Hepatocyte (in vitro differentiated cells): Measurements from ENCODE around the gene TMEM106C. TPM values are rescaled to one million over a fixed set of nuclear protein-coding genes. Genes with fewer than 3 reads are reported as not detected.
A peak's percentile ranks its signal among the peaks of the same experiment; 100 is the strongest.

Experiments
- DNase-seq: peaks from one replicate; pipeline ENCODE4 v3.0.0-alpha.2; 2016; ENCODE audit warnings: low spot score
- H2AFZ ChIP-seq: fragments of 200-600 bp; sonication (generic); 2 replicates; pipeline ENCODE4 v1.6.0; 2016; ENCODE audit warnings: antibody characterized with exemption, mild to moderate bottlenecking
- H3K27ac ChIP-seq: fragments of 200-600 bp; sonication (generic); 2 replicates; pipeline ENCODE4 v1.5.1; 2016; ENCODE audit warnings: mild to moderate bottlenecking
- H3K27me3 ChIP-seq: fragments of 200-600 bp; sonication (generic); 2 replicates; pipeline ENCODE4 v1.6.1; 2016
- H3K36me3 ChIP-seq: fragments of 200-600 bp; sonication (generic); replicated peaks from 2 replicates; pipeline ENCODE4 v1.5.1; 2016; ENCODE audit warnings: low read depth; ENCODE audit not compliant: insufficient read depth
- H3K4me1 ChIP-seq: fragments of 200-600 bp; sonication (generic); 2 replicates; pipeline ENCODE4 v1.5.1; 2016; ENCODE audit warnings: mild to moderate bottlenecking, moderate library complexity; ENCODE audit not compliant: insufficient read depth
- H3K4me2 ChIP-seq: fragments of 200-600 bp; sonication (generic); 2 replicates; pipeline ENCODE4 v1.6.0; 2016
- H3K4me3 ChIP-seq: fragments of 200-600 bp; sonication (generic); 2 replicates; pipeline ENCODE4 v1.5.1; 2016; ENCODE audit warnings: mild to moderate bottlenecking
- H3K79me2 ChIP-seq: fragments of 200-600 bp; sonication (generic); 2 replicates; pipeline ENCODE4 v1.6.0; 2017; ENCODE audit warnings: mild to moderate bottlenecking
- H3K9me2 ChIP-seq: fragments of 200-600 bp; sonication (generic); replicated peaks from 2 replicates; pipeline ENCODE4 v1.6.0; 2017; ENCODE audit warnings: mild to moderate bottlenecking; ENCODE audit not compliant: insufficient read depth
- H3K9me3 ChIP-seq: fragments of 200-600 bp; sonication (generic); 2 replicates; pipeline ENCODE4 v1.5.1; 2016; ENCODE audit warnings: low read depth, mild to moderate bottlenecking
- H4K20me1 ChIP-seq: fragments of 200-600 bp; sonication (generic); 2 replicates; pipeline ENCODE4 v1.6.0; 2016; ENCODE audit warnings: mild to moderate bottlenecking; ENCODE audit not compliant: insufficient read depth, poor library complexity, severe bottlenecking
- EZH2 ChIP-seq: fragments of 200-600 bp; sonication (generic); IDR thresholded peaks from 2 replicates; pipeline ENCODE4 v1.6.1; 2016; ENCODE audit warnings: antibody characterized with exemption, mild to moderate bottlenecking, borderline replicate concordance
- EZH2phosphoT487 ChIP-seq: fragments of 200-600 bp; sonication (generic); IDR thresholded peaks from one replicate; pipeline ENCODE4 v1.6.1; 2018; ENCODE audit warnings: antibody characterized with exemption, mild to moderate bottlenecking, low read depth, moderate library complexity; ENCODE audit not compliant: unreplicated experiment, severe bottlenecking
- WGBS: methylation state at CpG from one replicate; pipeline ENCODE4 v1.1.6; 2016; ENCODE audit warnings: low lambda C conversion rate; ENCODE audit errors: missing lambda C conversion rate; 5-methylcytosine and 5-hydroxymethylcytosine counted together
- polyA plus RNA-seq: library from polyadenylated mRNA; unstranded; fragments of >200 nt; fragmentation: Nextera tagmentation; extraction: Ambion mirVana; gene quantifications from 2 replicates; pipeline ENCODE4 v1.2.1, GENCODE V29; 2016
- total RNA-seq: library from RNA; depleted of rRNA; stranded (reverse); fragments of >200 nt; gene quantifications from 2 replicates; pipeline ENCODE4 v1.2.3, GENCODE V29; 2014
- TF ChIP-seq, protein P1 (sequence below): fragments of 200-600 bp; sonication (generic); IDR thresholded peaks from 2 replicates; pipeline ENCODE4 v1.5.1; 2016; ENCODE audit warnings: antibody characterized with exemption, mild to moderate bottlenecking; ENCODE audit not compliant: poor library complexity

The TMEM106C gene
- total and polyA plus RNA-seq, 2 experiments from 2014 or later: 101 to 113 TPM

DNA sequence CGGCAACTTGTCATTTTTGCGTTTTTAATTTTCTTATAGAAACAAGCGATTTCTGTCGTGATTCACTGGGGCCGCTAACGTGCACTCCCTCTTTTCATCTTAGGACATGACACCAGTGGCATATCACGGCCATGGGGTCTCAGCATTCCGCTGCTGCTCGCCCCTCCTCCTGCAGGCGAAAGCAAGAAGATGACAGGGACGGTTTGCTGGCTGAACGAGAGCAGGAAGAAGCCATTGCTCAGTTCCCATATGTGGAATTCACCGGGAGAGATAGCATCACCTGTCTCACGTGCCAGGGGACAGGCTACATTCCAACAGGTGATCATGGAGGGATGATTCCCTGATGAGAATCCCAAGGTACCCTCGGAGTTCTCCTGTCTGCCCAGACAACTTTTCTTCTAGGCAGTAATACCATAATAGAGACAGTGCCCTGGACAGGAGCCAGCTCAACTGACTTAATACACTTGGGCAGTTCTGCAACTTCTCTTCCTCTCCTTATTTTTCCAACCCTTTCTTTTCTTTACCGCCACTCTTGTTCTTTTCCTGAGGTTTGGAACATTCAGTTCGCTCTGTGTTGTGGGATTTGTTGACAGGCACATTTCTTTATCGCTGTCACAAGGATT is 821 bp downstream of the TMEM106C start:
- Histone ChIP-seq H3K36me3 (no peaks in the 10 kb centered on the region), H3K27ac (no peak overlapping the region), H3K9me3 (no peaks in the 10 kb centered on the region), H3K79me2 (peaks cover 6% of the 10 kb centered on the region), H3K27me3 (no peaks in the 10 kb centered on the region), H4K20me1 (no peaks in the 10 kb centered on the region), H3K4me2 (peak overlapping the region; percentile 96), H2AFZ (peak overlapping the region; percentile 89), H3K9me2 (no peaks in the 10 kb centered on the region), H3K4me1 (peaks cover 6% of the 10 kb centered on the region), H3K4me3 (peak overlapping the region; percentile 65)
- 18% methylated on average over 18 of the region's 18 CpGs for WGBS
- peak; percentile 46 for DNase-seq
- no peak for TF ChIP-seq EZH2phosphoT487

DNA sequence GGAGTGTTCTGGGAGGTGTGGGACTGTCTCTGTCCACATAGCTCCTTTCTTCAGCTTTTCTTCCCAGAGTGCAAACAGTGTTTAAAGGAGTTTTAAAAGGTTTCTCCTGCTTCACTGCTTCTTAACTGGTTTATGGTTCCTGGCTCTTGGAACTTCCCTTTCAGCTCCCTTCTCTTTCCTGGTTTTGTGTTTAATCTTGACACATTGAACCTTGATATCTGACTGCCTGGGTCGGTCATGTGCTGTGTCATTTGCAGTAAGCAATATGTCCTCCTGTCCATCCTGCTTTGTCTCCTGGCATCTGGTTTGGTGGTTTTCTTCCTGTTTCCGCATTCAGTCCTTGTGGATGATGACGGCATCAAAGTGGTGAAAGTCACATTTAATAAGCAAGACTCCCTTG is 2.2 kb downstream of the TMEM106C start:
- Histone ChIP-seq H3K9me3 (no peaks in the 10 kb centered on the region), H3K4me2 (peak overlapping the region; percentile 45), H3K4me1 (peaks cover 6% of the 10 kb centered on the region), H3K27ac (peak overlapping the region; percentile 66), H3K9me2 (no peaks in the 10 kb centered on the region), H3K36me3 (no peaks in the 10 kb centered on the region), H3K79me2 (peaks cover 6% of the 10 kb centered on the region), H4K20me1 (no peaks in the 10 kb centered on the region), H3K4me3 (no peak overlapping the region), H3K27me3 (no peaks in the 10 kb centered on the region), H2AFZ (no peak overlapping the region)
- whole genome bisulfite sequencing: 92% methylated on average over 3 of the region's 3 CpGs
- no peak for DNase-seq
- TF ChIP-seq EZH2: no peak
- TF ChIP-seq, protein P1, sequence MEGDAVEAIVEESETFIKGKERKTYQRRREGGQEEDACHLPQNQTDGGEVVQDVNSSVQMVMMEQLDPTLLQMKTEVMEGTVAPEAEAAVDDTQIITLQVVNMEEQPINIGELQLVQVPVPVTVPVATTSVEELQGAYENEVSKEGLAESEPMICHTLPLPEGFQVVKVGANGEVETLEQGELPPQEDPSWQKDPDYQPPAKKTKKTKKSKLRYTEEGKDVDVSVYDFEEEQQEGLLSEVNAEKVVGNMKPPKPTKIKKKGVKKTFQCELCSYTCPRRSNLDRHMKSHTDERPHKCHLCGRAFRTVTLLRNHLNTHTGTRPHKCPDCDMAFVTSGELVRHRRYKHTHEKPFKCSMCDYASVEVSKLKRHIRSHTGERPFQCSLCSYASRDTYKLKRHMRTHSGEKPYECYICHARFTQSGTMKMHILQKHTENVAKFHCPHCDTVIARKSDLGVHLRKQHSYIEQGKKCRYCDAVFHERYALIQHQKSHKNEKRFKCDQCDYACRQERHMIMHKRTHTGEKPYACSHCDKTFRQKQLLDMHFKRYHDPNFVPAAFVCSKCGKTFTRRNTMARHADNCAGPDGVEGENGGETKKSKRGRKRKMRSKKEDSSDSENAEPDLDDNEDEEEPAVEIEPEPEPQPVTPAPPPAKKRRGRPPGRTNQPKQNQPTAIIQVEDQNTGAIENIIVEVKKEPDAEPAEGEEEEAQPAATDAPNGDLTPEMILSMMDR: no peak
- TF ChIP-seq EZH2phosphoT487: no peak

DNA sequence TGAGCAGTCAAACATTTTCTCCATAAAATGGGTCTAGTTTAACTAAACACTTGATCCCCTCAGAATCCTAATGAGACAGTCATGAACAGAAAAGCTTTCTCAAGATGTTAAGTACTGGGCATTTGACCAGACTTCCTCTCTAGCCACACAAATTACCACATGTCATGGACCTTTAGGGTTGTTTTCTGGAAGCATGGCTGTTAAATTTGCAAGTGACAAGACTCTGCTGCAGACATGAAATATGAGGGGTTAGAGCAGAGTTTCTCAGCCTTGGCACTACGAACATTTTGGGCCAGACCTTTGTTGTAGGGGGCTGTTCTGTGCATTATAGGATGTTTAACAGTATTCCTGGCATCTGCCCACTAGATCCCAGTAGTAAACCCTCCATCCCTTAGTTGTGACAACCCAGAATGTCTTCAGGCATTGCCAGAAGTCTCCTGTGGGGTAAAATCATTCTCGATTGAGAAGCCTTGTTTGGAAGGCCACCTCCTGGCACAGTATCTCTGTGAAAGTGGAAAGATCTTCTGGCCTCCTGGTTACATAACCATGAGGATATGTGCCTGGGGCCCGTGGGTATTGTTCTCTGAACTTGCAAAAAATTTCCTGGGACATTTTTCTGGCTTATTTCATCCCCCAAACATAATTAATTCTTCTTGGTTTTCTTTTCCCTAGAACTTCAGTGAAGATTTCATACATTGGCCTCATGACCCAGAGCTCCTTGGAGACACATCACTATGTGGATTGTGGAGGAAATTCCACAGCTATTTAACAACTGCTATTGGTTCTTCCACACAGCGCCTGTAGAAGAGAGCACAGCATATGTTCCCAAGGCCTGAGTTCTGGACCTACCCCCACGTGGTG is 4.3 kb downstream of the TMEM106C start:
- Histone ChIP-seq H3K27ac (no peak overlapping the region), H3K4me1 (peaks cover 6% of the 10 kb centered on the region), H3K9me2 (no peaks in the 10 kb centered on the region), H3K4me3 (no peak overlapping the region), H3K36me3 (no peaks in the 10 kb centered on the region), H3K4me2 (no peak overlapping the region), H4K20me1 (no peaks in the 10 kb centered on the region), H2AFZ (no peak overlapping the region), H3K9me3 (no peaks in the 10 kb centered on the region), H3K79me2 (peaks cover 6% of the 10 kb centered on the region), H3K27me3 (no peaks in the 10 kb centered on the region)
- no peak for TF ChIP-seq EZH2
- no peak for TF ChIP-seq EZH2phosphoT487
- TF ChIP-seq, protein P1: no peak
- WGBS: 68% methylated on average over 5 of the region's 5 CpGs
- DNase-seq: no peak

DNA sequence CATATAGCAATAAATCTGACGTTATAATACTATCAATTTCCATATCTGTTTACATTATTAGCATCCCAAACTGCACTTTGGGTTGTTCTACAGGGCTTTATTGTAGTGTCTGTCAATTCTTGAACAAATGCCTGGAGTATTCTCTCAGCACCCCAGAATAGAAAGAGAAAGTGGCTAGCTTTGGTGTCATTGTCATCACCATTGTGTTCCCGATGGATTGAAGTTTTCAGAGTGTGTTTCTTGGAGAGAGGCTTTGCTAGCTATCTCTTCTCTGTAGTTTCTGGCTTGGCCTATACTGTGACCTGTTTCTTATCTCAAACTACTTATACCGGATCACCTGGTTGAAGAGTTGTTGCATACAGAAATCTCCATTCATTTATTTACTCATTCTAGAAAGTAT is 6.4 kb downstream of the TMEM106C start:
- no peak overlapping the region for H3K4me3 ChIP-seq

More for the DNA sequence above, 6.4 kb downstream of the TMEM106C start:
- no peak for TF ChIP-seq EZH2phosphoT487
- no peak for TF ChIP-seq EZH2
- TF ChIP-seq, protein P1: no peak
- Histone ChIP-seq H3K27ac (no peak overlapping the region), H3K9me2 (no peaks in the 10 kb centered on the region), H3K9me3 (no peaks in the 10 kb centered on the region), H3K36me3 (no peaks in the 10 kb centered on the region), H3K79me2 (peaks cover 5% of the 10 kb centered on the region), H3K27me3 (no peaks in the 10 kb centered on the region), H3K4me1 (no peaks in the 10 kb centered on the region), H2AFZ (no peak overlapping the region), H3K4me2 (no peak overlapping the region), H4K20me1 (no peaks in the 10 kb centered on the region)
- no peak for DNase-seq
- 78% methylated on average over 3 of the region's 3 CpGs for WGBS
